Posterior cingulate gyrus (tissue), 11 donors: ENCODE results near the gene ZMYND8.
"Not testable (repeated sequence)": the region's sequence is repeated elsewhere in the genome, so short reads cannot be mapped to it uniquely, and the experiment has no call there.

Experiments used
- DNase-seq, 10 donors: peaks; one replicate each; pipeline versions ENCODE4 v3.0.0 to v3.0.0-alpha.2; 2020 to 2021; ENCODE audit warnings: mixed read lengths in 3 of 10
- intact Hi-C: fragments of 100-400 bp; cut with DNase I; formaldehyde crosslinking; loops from one replicate; pipeline ENCODE4 v1.15.1; 2023

Gene ZMYND8

GRCh38 chr20:47374121-47374520, 17.6 kb upstream of the ZMYND8 start:
- DNase-seq, intact Hi-C loops: not testable (repeated sequence)

GRCh38 chr20:47373206-47373733, 16.8 kb upstream of the ZMYND8 start:
- no peak for DNase-seq
- intact Hi-C loops: no loop called here

- no peak for DNase-seq
- intact Hi-C loops: no loop called here
These were observed 14.6 kb upstream of the ZMYND8 start for GRCh38 chr20:47370850-47371782.

- intact Hi-C loops: no loop called here
- peak in 1 of 10 donors; percentile 37 for DNase-seq
These were observed 13.7 kb upstream of the ZMYND8 start for GRCh38 chr20:47370214-47370613.

GRCh38 chr20:47368301-47368700, 11.8 kb upstream of the ZMYND8 start:
- DNase-seq: no peak
- intact Hi-C loops: no loop called here

- peak in 1 of 10 donors; percentile 30 for DNase-seq
- intact Hi-C loops: not testable (repeated sequence)
These were observed 9.8 kb upstream of the ZMYND8 start for GRCh38 chr20:47366301-47366700.

GRCh38 chr20:47365023-47365764, 8.7 kb upstream of the ZMYND8 start:
- DNase-seq: no peak
- intact Hi-C loops: no loop called here

GRCh38 chr20:47362361-47363219, 6.1 kb upstream of the ZMYND8 start:
- intact Hi-C loops: loop anchor here (5.0 kb wide), 1 partner anchor 65 kb away; no protein-coding TSS in a partner anchor
- no peak for DNase-seq

GRCh38 chr20:47361057-47361915, 4.8 kb upstream of the ZMYND8 start:
- DNase-seq: peak in 1 of 10 donors; percentile 78
- intact Hi-C loops: loop anchor here (5.0 kb wide), 1 partner anchor 64 kb away; no protein-coding TSS in a partner anchor

- peak; percentile 49 to 95 (median 66) for DNase-seq
- intact Hi-C loops: loop anchor here (5.0 kb wide), 1 partner anchor 63 kb away; no protein-coding TSS in a partner anchor
These were observed 4.0 kb upstream of the ZMYND8 start for GRCh38 chr20:47360297-47361056.

- intact Hi-C loops: loop anchor here (2.0 to 5.0 kb wide), 2 partner anchors 41 to 62 kb away; no protein-coding TSS in a partner anchor
- no peak for DNase-seq
These were observed 3.2 kb upstream of the ZMYND8 start for GRCh38 chr20:47359530-47360296.

- intact Hi-C loops: loop anchor here (2.0 kb wide), 1 partner anchor 40 kb away; no protein-coding TSS in a partner anchor
- peak; percentile 58 to 94 (median 72) for DNase-seq
These were observed 2.4 kb upstream of the ZMYND8 start for GRCh38 chr20:47358672-47359529.

- intact Hi-C loops: loop anchor here (2.0 kb wide), 1 partner anchor 39 kb away; no protein-coding TSS in a partner anchor
- no peak for DNase-seq
These were observed 1.7 kb upstream of the ZMYND8 start for GRCh38 chr20:47358039-47358671.

- peak; percentile 73 to 97 (median 83) for DNase-seq
- intact Hi-C loops: loop anchor here (2.0 kb wide), 1 partner anchor 39 kb away; no protein-coding TSS in a partner anchor
These were observed 968 bp upstream of the ZMYND8 start for GRCh38 chr20:47357296-47358038.

- DNase-seq: no peak
- intact Hi-C loops: no loop called here
These were observed 326 bp downstream of the ZMYND8 start for GRCh38 chr20:47356220-47356525.
